HCT116 (cell line): ENCODE measurements around the gene MED14. TPM values are rescaled to one million over a fixed set of nuclear protein-coding genes. Genes with fewer than 3 reads are reported as not detected.

Experiments
- ATAC-seq: fragments of 200-7000 bp; cut with Tn5 transposase; 2 replicates; pipeline ENCODE4 v1.9.1; 2020; ENCODE audit warnings: mild to moderate bottlenecking, moderate library complexity
- BruUV-seq: library from RNA; stranded (reverse); fragments of 400-500 nt; replicated peaks from 2 replicates; lab custom pipeline; 2021; lab: Mats Ljungman, UMichigan
- CTCF ChIA-PET: fragments of 300-600 bp; sonication (Branson Sonifier 250); formaldehyde crosslinking; loops from one replicate; lab custom pipeline; 2021; ENCODE audit warnings: antibody characterized with exemption; lab: Charles Lee
- POLR2A ChIA-PET: fragments of 300-600, 350-600 bp; sonication (Branson Sonifier 250); formaldehyde crosslinking; loops from one replicate; lab custom pipeline; 2021; ENCODE audit warnings: antibody characterized with exemption; lab: Charles Lee
- RAD21 ChIA-PET, 2 experiments: fragments of 300-600 bp; sonication (Branson Sonifier 250); formaldehyde crosslinking; loops; one replicate each; lab custom pipeline; 2023; ENCODE audit warnings: low total read pairs in 2 of 2; ENCODE audit not compliant: uncharacterized antibody in 2 of 2, unreplicated experiment in 2 of 2, low non-redundant PET in 1 of 2; lab: Charles Lee
- DNase-seq: peaks from one replicate; pipeline ENCODE4 v3.0.0-alpha.2; 2010; ENCODE audit warnings: low read depth, low spot score
- H2AFZ ChIP-seq: fragments of 200-600 bp; shearing (Covaris generic), sonication (generic); 2 replicates; pipeline ENCODE4 v1.6.1; 2017; ENCODE audit warnings: low read depth, mixed run types, mixed read lengths, antibody characterized with exemption, low read length; ENCODE audit not compliant: poor library complexity, severe bottlenecking
- H3K27ac ChIP-seq: 2 replicates; pipeline ENCODE4 v1.5.1; 2012; ENCODE audit warnings: low read depth, low read length
- H3K27me3 ChIP-seq: fragments of 200-600 bp; sonication (generic); 2 replicates; pipeline ENCODE4 v1.6.1; 2016; ENCODE audit warnings: mixed run types, low read length, mixed read lengths; ENCODE audit not compliant: insufficient read depth
- H3K36me3 ChIP-seq, 2 experiments: fragments of 200-500 bp in 1 of 2; fragments of 200-600 bp in 1 of 2; sonication (Bioruptor generic) in 1 of 2; sonication (generic) in 1 of 2; 2 replicates each; pipeline versions ENCODE4 v1.5.1 to v1.6.1; 2014 to 2016; ENCODE audit warnings: low read length in 2 of 2, inconsistent platforms in 1 of 2, mixed read lengths in 1 of 2, mixed run types in 1 of 2; ENCODE audit not compliant: insufficient read depth in 2 of 2, control insufficient read depth in 1 of 2
- H3K4me1 ChIP-seq, 2 experiments: fragments of 200-600 bp in 1 of 2; sonication (generic) in 1 of 2; 2 replicates each; pipeline versions ENCODE4 v1.5.1 to v1.6.1; 2012 to 2017; ENCODE audit warnings: low read length in 2 of 2, inconsistent platforms in 1 of 2, mild to moderate bottlenecking in 1 of 2, mixed read lengths in 1 of 2, mixed run types in 1 of 2, moderate library complexity in 1 of 2; ENCODE audit not compliant: insufficient read depth in 2 of 2, control insufficient read depth in 1 of 2
- H3K4me2 ChIP-seq: fragments of 200-600 bp; sonication (generic); 2 replicates; pipeline ENCODE4 v1.6.1; 2017; ENCODE audit warnings: mixed run types, low read length, mixed read lengths
- H3K4me3 ChIP-seq, 2 experiments: fragments of 200-600 bp in 1 of 2; sonication (generic) in 1 of 2; replicated peaks in 1 of 2; 2 replicates each; pipeline ENCODE4 v1.5.1; 2011 to 2016; ENCODE audit warnings: low read length in 2 of 2, control low read depth in 1 of 2, low read depth in 1 of 2, mild to moderate bottlenecking in 1 of 2, mixed read lengths in 1 of 2, mixed run types in 1 of 2
- H3K79me2 ChIP-seq: fragments of 200-600 bp; sonication (generic); 2 replicates; pipeline ENCODE4 v1.6.1; 2017; ENCODE audit warnings: mild to moderate bottlenecking, mixed run types, low read length, moderate library complexity, mixed read lengths; ENCODE audit not compliant: insufficient read depth
- H3K9ac ChIP-seq: fragments of 200-600 bp; sonication (generic); 2 replicates; pipeline ENCODE4 v1.6.1; 2016; ENCODE audit warnings: low read length, mixed read lengths
- H3K9me2 ChIP-seq: fragments of 200-600 bp; sonication (generic), shearing (Covaris generic); 2 replicates; pipeline ENCODE4 v1.6.1; 2017; ENCODE audit warnings: mixed run types, mild to moderate bottlenecking, moderate library complexity; ENCODE audit not compliant: insufficient read depth
- H3K9me3 ChIP-seq, 2 experiments: fragments of 200-500 bp in 1 of 2; fragments of 200-600 bp in 1 of 2; sonication (Bioruptor generic) in 1 of 2; sonication (generic) in 1 of 2; 2 replicates each; pipeline ENCODE4 v1.6.1; 2014 to 2017; ENCODE audit warnings: low read length in 2 of 2, mixed read lengths in 2 of 2, inconsistent platforms in 1 of 2, low read depth in 1 of 2, mild to moderate bottlenecking in 1 of 2, mixed run types in 1 of 2, moderate library complexity in 1 of 2; ENCODE audit not compliant: control insufficient read depth in 1 of 2, insufficient read depth in 1 of 2
- H4K20me1 ChIP-seq: fragments of 200-600 bp; sonication (generic), shearing (Covaris generic); 2 replicates; pipeline ENCODE4 v1.6.1; 2017; ENCODE audit warnings: mixed run types, mild to moderate bottlenecking, moderate library complexity; ENCODE audit not compliant: insufficient read depth
- ELF1 ChIP-seq: IDR thresholded peaks from 2 replicates; pipeline ENCODE4 v1.6.1; 2012; ENCODE audit warnings: low read depth, borderline replicate concordance
- SIN3A ChIP-seq: IDR thresholded peaks from 2 replicates; pipeline ENCODE4 v1.6.1; 2012; ENCODE audit warnings: low read depth
- ZBTB33 ChIP-seq: IDR thresholded peaks from 2 replicates; pipeline ENCODE4 v1.6.1; 2011; ENCODE audit warnings: mild to moderate bottlenecking, low read length, moderate library complexity; ENCODE audit not compliant: insufficient replicate concordance; ENCODE audit errors: extremely low read depth
- intact Hi-C: fragments of 100-400 bp; cut with micrococcal nuclease; formaldehyde crosslinking; loops from 2 replicates; pipeline ENCODE4 v1.10.0; 2022
- total RNA-seq: library from RNA; stranded (reverse); gene quantifications from one replicate; pipeline ENCODE4 v1.2.1, GENCODE V29; 2021; ENCODE audit not compliant: unreplicated experiment

The MED14 gene
- total RNA-seq, 1 experiment from 2014 or later: 51.8 TPM

GRCh38 chrX:40705658-40706312, 29.6 kb downstream of the MED14 start:
- POLR2A ChIA-PET: no interaction called here

More at GRCh38 chrX:40705658-40706312, 29.6 kb downstream of the MED14 start:
- H3K4me2 ChIP-seq: no peak overlapping the region
- no peaks in the 10 kb centered on the region for H3K4me1 ChIP-seq
- H3K4me3 ChIP-seq: no peak overlapping the region
- intact Hi-C loops: no loop called here
- H3K9me2 ChIP-seq: no peaks in the 10 kb centered on the region
- no peaks in the 10 kb centered on the region for H3K79me2 ChIP-seq
- no TSS peak for BruUV-seq
- H3K27ac ChIP-seq: no peak overlapping the region
- RAD21 ChIA-PET: no interaction called here
- no peak overlapping the region for H3K9ac ChIP-seq
- DNase-seq: no peak
- TF ChIP-seq ZBTB33: no peak
- no peak for TF ChIP-seq SIN3A
- no peak for TF ChIP-seq ELF1
- TF ChIP-seq, all 23 proteins: peak for 0
- no peaks in the 10 kb centered on the region for H4K20me1 ChIP-seq
- no peak for ATAC-seq
- H3K9me3 ChIP-seq: no peaks in the 10 kb centered on the region
- peaks cover 3 to 4% of the 10 kb centered on the region in 2 experiments for H3K36me3 ChIP-seq
- no peaks in the 10 kb centered on the region for H3K27me3 ChIP-seq
- H2AFZ ChIP-seq: no peak overlapping the region
- CTCF ChIA-PET: no interaction called here
